CD1c-positive myeloid dendritic cell (primary cell): ENCODE results near the gene ATP4B.

Source experiments
- DNase-seq: peaks from one replicate; pipeline ENCODE4 v3.0.0-alpha.2; 2016; ENCODE audit errors: extremely low spot score

The ATP4B gene

GRCh38 chr13:113642563-113642962, 15.4 kb downstream of the ATP4B start:
- no peak for DNase-seq

- DNase-seq, result no peak
Measured at GRCh38 chr13:113641426-113641825, 16.6 kb downstream of the ATP4B start.

GRCh38 chr13:113639616-113640262, 18.3 kb downstream of the ATP4B start:
- no peak for DNase-seq

- DNase-seq, result no peak
Measured at GRCh38 chr13:113638806-113639205, 19.2 kb downstream of the ATP4B start.

GRCh38 chr13:113638173-113638746, 19.7 kb downstream of the ATP4B start:
- DNase-seq, result no peak

GRCh38 chr13:113637262-113638160, 20.5 kb downstream of the ATP4B start:
- no peak for DNase-seq

- DNase-seq, result no peak
Measured at GRCh38 chr13:113636266-113636963, 21.6 kb downstream of the ATP4B start.

GRCh38 chr13:113635709-113636108, 22.3 kb downstream of the ATP4B start:
- no peak for DNase-seq

GRCh38 chr13:113635048-113635420, 23.0 kb downstream of the ATP4B start:
- DNase-seq, result no peak

- DNase-seq, result no peak
Measured at GRCh38 chr13:113634279-113635047, 23.5 kb downstream of the ATP4B start.

GRCh38 chr13:113633485-113633873, 24.5 kb downstream of the ATP4B start:
- no peak for DNase-seq

GRCh38 chr13:113632706-113633484, 25.1 kb downstream of the ATP4B start:
- DNase-seq, result no peak

GRCh38 chr13:113631341-113632095, 26.5 kb downstream of the ATP4B start:
- no peak for DNase-seq

- DNase-seq, result no peak
Measured at GRCh38 chr13:113630804-113631203, 27.2 kb downstream of the ATP4B start.

GRCh38 chr13:113630296-113630695, 27.7 kb downstream of the ATP4B start:
- DNase-seq, result no peak

- no peak for DNase-seq
Measured at GRCh38 chr13:113629866-113630265, 28.1 kb downstream of the ATP4B start.

- no peak for DNase-seq
Measured at GRCh38 chr13:113628291-113629270, 29.4 kb downstream of the ATP4B start.

GRCh38 chr13:113627136-113627535, 30.9 kb downstream of the ATP4B start:
- DNase-seq, result no peak
